Mammary microvascular endothelial cell (primary cell): Measurements from ENCODE around the gene LRP2. TPM values are rescaled to one million over a fixed set of nuclear protein-coding genes. Genes with fewer than 3 reads are reported as not detected.

Experiments used
- total RNA-seq: library from RNA; depleted of rRNA; stranded (reverse); fragments of >200 nt; gene quantifications from 2 replicates; pipeline ENCODE4 v1.2.3, GENCODE V29; 2015

LRP2 gene
- total RNA-seq: not detected in 2 replicates

DNA sequence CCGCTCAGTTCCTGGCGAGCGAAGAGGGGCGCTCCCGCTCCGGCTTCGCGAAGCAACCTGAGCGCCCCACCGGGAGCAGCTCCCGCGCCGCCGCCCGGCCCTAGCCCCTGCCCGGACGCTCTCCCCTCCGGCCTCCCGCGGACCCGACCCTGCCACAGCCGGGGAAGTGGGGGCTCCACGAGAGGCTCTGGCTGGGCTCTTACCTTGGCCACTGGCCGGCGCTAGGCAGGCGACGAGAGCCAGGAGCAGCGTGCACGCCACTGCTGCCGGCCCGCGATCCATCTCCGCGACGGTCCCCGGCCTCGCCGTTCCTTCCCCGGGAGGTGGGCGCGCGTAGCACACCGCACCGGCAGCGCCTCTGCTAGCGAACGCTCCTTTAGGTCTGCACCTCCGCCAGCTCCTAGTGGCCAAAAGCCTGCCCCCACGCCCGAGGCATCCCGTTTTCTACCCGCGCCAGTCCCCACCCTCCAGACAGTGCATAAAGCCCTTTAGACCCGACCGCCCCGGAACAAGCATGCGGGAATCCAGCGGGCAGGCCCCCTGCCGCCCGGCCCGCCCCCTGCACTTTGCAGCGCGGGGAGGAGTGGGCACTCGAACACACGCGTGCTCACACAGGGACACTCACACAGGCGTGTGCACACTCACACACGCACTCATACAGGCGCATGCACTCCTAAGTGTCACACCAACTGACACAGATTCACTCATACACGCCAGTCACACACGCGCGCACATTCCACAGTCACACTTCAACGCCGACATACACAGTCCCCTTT lies at the start of gene LRP2:
TSS of gene LRP2 (minus strand) at position 417 of the 776 bp plus-strand sequence. CDS start at position 282, 135 bp downstream.

Other genes with a start within 250 kb of the LRP2 start
- gene BBS5, start 117.0 kb upstream of the LRP2 start, total RNA-seq: 3.5 and 3.7 TPM in 2 replicates
- not detected in 2 replicates for gene KLHL41, start 147.2 kb upstream of the LRP2 start, total RNA-seq
- 11.4 and 17.4 TPM in 2 replicates for gene FASTKD1, start 211.3 kb upstream of the LRP2 start, total RNA-seq
- gene PPIG, start 221.8 kb upstream of the LRP2 start, total RNA-seq: 14.4 and 20.5 TPM in 2 replicates